OCI-LY7 (cell line): ENCODE measurements around the gene WTAP.

Experiments used
- EZH2phosphoT487 ChIP-seq: fragments of 200-600 bp; sonication (generic); IDR thresholded peaks from 2 replicates; pipeline ENCODE4 v1.6.1; 2018; ENCODE audit warnings: low read depth, borderline replicate concordance, mild to moderate bottlenecking, mixed run types, antibody characterized with exemption, low read length, moderate library complexity, mixed read lengths
- TF ChIP-seq, protein P1 (sequence below): fragments of 200-600 bp; sonication (generic); conservative IDR thresholded peaks from 2 replicates; pipeline ENCODE4 v1.5.1; 2014; ENCODE audit warnings: mild to moderate bottlenecking, antibody characterized with exemption, low read length, moderate library complexity, mixed read lengths

DNA sequence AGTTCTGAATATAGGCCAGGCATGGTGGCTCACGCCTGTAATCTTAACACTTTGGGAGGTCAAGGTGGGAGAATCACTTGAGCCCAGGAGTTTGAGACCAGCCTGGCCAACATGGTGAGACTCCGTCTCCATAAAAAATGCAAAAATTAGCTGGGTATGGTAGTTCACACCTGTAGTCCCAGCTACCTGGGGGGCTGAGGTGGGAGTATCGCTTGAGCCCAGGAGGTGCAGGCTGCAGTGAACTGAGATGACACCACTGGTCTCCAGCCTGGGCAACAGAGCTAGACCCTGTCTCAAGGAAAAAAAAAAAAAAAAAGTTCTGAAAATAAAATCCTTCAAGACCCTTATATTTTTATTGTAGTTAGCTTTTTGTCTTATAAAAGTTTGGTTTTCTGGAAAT lies 11.7 kb upstream of the WTAP start:
- TF ChIP-seq, protein P1, sequence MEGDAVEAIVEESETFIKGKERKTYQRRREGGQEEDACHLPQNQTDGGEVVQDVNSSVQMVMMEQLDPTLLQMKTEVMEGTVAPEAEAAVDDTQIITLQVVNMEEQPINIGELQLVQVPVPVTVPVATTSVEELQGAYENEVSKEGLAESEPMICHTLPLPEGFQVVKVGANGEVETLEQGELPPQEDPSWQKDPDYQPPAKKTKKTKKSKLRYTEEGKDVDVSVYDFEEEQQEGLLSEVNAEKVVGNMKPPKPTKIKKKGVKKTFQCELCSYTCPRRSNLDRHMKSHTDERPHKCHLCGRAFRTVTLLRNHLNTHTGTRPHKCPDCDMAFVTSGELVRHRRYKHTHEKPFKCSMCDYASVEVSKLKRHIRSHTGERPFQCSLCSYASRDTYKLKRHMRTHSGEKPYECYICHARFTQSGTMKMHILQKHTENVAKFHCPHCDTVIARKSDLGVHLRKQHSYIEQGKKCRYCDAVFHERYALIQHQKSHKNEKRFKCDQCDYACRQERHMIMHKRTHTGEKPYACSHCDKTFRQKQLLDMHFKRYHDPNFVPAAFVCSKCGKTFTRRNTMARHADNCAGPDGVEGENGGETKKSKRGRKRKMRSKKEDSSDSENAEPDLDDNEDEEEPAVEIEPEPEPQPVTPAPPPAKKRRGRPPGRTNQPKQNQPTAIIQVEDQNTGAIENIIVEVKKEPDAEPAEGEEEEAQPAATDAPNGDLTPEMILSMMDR = no peak
- no peak for TF ChIP-seq EZH2phosphoT487
